Dendritic cell treated with granulocyte-macrophage colony-stimulating factor and Interleukin-4, amounts not matched to agents 40 ng/mL and 50 ng/mL, for 4 days (primary cell): Measurements from ENCODE around the gene MRPS23.

Experiments used
- H3K27ac Mint-ChIP-seq: one replicate; pipeline ENCODE4 v1.8.0; 2022; ENCODE audit warnings: mild to moderate bottlenecking, mixed read lengths
- H3K27me3 Mint-ChIP-seq: one replicate; pipeline ENCODE4 v1.8.0; 2022; ENCODE audit warnings: mild to moderate bottlenecking, mixed read lengths
- H3K36me3 Mint-ChIP-seq: one replicate; pipeline ENCODE4 v1.8.0; 2022; ENCODE audit warnings: low read depth, mixed read lengths
- H3K4me1 Mint-ChIP-seq: one replicate; pipeline ENCODE4 v1.8.0; 2022; ENCODE audit warnings: low read depth, mixed read lengths
- H3K4me3 Mint-ChIP-seq: one replicate; pipeline ENCODE4 v1.8.0; 2022; ENCODE audit warnings: mild to moderate bottlenecking, moderate library complexity, mixed read lengths
- H3K9me3 Mint-ChIP-seq: one replicate; pipeline ENCODE4 v1.8.0; 2022; ENCODE audit warnings: mixed read lengths
- intact Hi-C: fragments of 100-400 bp; cut with micrococcal nuclease; formaldehyde crosslinking; loops from one replicate; pipeline ENCODE4 v1.15.0; 2022

MRPS23 gene

GRCh38 chr17:57849874-57850754 lies at the start of gene MRPS23:
Gene MRPS23 (minus strand): TSS chr17:57850044. CDS start chr17:57850010, 34 bp downstream.
- intact Hi-C loops = loop anchor here (1.0 kb wide), 1 partner anchor 11 kb away; no protein-coding TSS in a partner anchor
- Mint-ChIP-seq H3K27me3 (no peaks in the 10 kb centered on the region), H3K36me3 (peaks cover 43% of the 10 kb centered on the region), H3K4me1 (peaks cover 49% of the 10 kb centered on the region), H3K4me3 (peak within 1 kb of the TSS; percentile 90), H3K9me3 (no peaks in the 10 kb centered on the region), H3K27ac (peak within 1 kb of the TSS; percentile 98)

- no peaks in the 10 kb centered on the region for H3K27me3 Mint-ChIP-seq
- intact Hi-C loops = no loop called here
- peaks cover 82% of the 10 kb centered on the region for H3K4me1 Mint-ChIP-seq
- H3K36me3 Mint-ChIP-seq = peaks cover 10% of the 10 kb centered on the region
- no peaks in the 10 kb centered on the region for H3K9me3 Mint-ChIP-seq
- H3K4me3 Mint-ChIP-seq = peak overlapping the region; percentile 37
- peak overlapping the region; percentile 97 for H3K27ac Mint-ChIP-seq
Measured at GRCh38 chr17:57899391-57899790, 49.5 kb upstream of the MRPS23 start.

- peak overlapping the region; percentile 37 for H3K4me3 Mint-ChIP-seq
- H3K27ac Mint-ChIP-seq = peak overlapping the region; percentile 97
- peaks cover 80% of the 10 kb centered on the region for H3K4me1 Mint-ChIP-seq
- no peaks in the 10 kb centered on the region for H3K9me3 Mint-ChIP-seq
- H3K27me3 Mint-ChIP-seq = no peaks in the 10 kb centered on the region
- intact Hi-C loops = no loop called here
- peaks cover 10% of the 10 kb centered on the region for H3K36me3 Mint-ChIP-seq
Measured at GRCh38 chr17:57898487-57899311, 48.9 kb upstream of the MRPS23 start.

- Mint-ChIP-seq H3K4me1 (peaks cover 81% of the 10 kb centered on the region), H3K9me3 (no peaks in the 10 kb centered on the region), H3K36me3 (peaks cover 11% of the 10 kb centered on the region), H3K27ac (peak overlapping the region; percentile 56), H3K4me3 (no peak overlapping the region), H3K27me3 (no peaks in the 10 kb centered on the region)
- intact Hi-C loops = no loop called here
Measured at GRCh38 chr17:57895382-57896060, 45.7 kb upstream of the MRPS23 start.

GRCh38 chr17:57894848-57895247 lies 45.0 kb upstream of the MRPS23 start:
- Mint-ChIP-seq H3K4me3 (no peak overlapping the region), H3K9me3 (no peaks in the 10 kb centered on the region), H3K27me3 (no peaks in the 10 kb centered on the region), H3K27ac (peak overlapping the region; percentile 94), H3K4me1 (peaks cover 81% of the 10 kb centered on the region), H3K36me3 (peaks cover 11% of the 10 kb centered on the region)
- intact Hi-C loops = no loop called here

GRCh38 chr17:57892820-57893595 lies 43.2 kb upstream of the MRPS23 start:
- H3K27me3 Mint-ChIP-seq = no peaks in the 10 kb centered on the region
- peak overlapping the region; percentile 80 for H3K4me3 Mint-ChIP-seq
- H3K4me1 Mint-ChIP-seq = peaks cover 65% of the 10 kb centered on the region
- peaks cover 11% of the 10 kb centered on the region for H3K36me3 Mint-ChIP-seq
- peak overlapping the region; percentile 94 for H3K27ac Mint-ChIP-seq
- intact Hi-C loops = no loop called here
- no peaks in the 10 kb centered on the region for H3K9me3 Mint-ChIP-seq

GRCh38 chr17:57892146-57892819 lies 42.4 kb upstream of the MRPS23 start:
- Mint-ChIP-seq H3K27ac (peak overlapping the region; percentile 94), H3K9me3 (no peaks in the 10 kb centered on the region), H3K4me3 (peak overlapping the region; percentile 80), H3K36me3 (peaks cover 11% of the 10 kb centered on the region), H3K4me1 (peaks cover 61% of the 10 kb centered on the region), H3K27me3 (no peaks in the 10 kb centered on the region)
- intact Hi-C loops = no loop called here

GRCh38 chr17:57890857-57891232 lies 41.0 kb upstream of the MRPS23 start:
- Mint-ChIP-seq H3K27ac (peak overlapping the region; percentile 94), H3K9me3 (no peaks in the 10 kb centered on the region), H3K36me3 (peaks cover 11% of the 10 kb centered on the region), H3K4me1 (peaks cover 55% of the 10 kb centered on the region), H3K4me3 (no peak overlapping the region), H3K27me3 (no peaks in the 10 kb centered on the region)
- intact Hi-C loops = no loop called here

GRCh38 chr17:57889892-57890856 lies 40.3 kb upstream of the MRPS23 start:
- H3K4me1 Mint-ChIP-seq = peaks cover 49% of the 10 kb centered on the region
- no peaks in the 10 kb centered on the region for H3K9me3 Mint-ChIP-seq
- no peaks in the 10 kb centered on the region for H3K27me3 Mint-ChIP-seq
- H3K4me3 Mint-ChIP-seq = no peak overlapping the region
- intact Hi-C loops = no loop called here
- H3K27ac Mint-ChIP-seq = peak overlapping the region; percentile 94
- H3K36me3 Mint-ChIP-seq = peaks cover 17% of the 10 kb centered on the region

- intact Hi-C loops = no loop called here
- H3K4me1 Mint-ChIP-seq = peaks cover 46% of the 10 kb centered on the region
- no peaks in the 10 kb centered on the region for H3K9me3 Mint-ChIP-seq
- H3K36me3 Mint-ChIP-seq = peaks cover 26% of the 10 kb centered on the region
- no peaks in the 10 kb centered on the region for H3K27me3 Mint-ChIP-seq
- H3K27ac Mint-ChIP-seq = no peak overlapping the region
- H3K4me3 Mint-ChIP-seq = no peak overlapping the region
Measured at GRCh38 chr17:57889252-57889651, 39.4 kb upstream of the MRPS23 start.

GRCh38 chr17:57888311-57889216 lies 38.7 kb upstream of the MRPS23 start:
- no peak overlapping the region for H3K27ac Mint-ChIP-seq
- no peaks in the 10 kb centered on the region for H3K9me3 Mint-ChIP-seq
- H3K4me1 Mint-ChIP-seq = peaks cover 39% of the 10 kb centered on the region
- no peaks in the 10 kb centered on the region for H3K27me3 Mint-ChIP-seq
- intact Hi-C loops = no loop called here
- no peak overlapping the region for H3K4me3 Mint-ChIP-seq
- H3K36me3 Mint-ChIP-seq = peaks cover 33% of the 10 kb centered on the region
